OCI-LY7 (cell line): ENCODE data around the gene PHRF1. TPM values are rescaled to one million over a fixed set of nuclear protein-coding genes. Genes with fewer than 3 reads are reported as not detected.

Experiments
- BruUV-seq: library from RNA; stranded (reverse); fragments of 400-500 nt; replicated peaks from 2 replicates; lab custom pipeline; 2021; lab: Mats Ljungman, UMichigan
- CTCF ChIA-PET: fragments of 300-600 bp; sonication (Branson Sonifier 250); formaldehyde crosslinking; loops from one replicate; lab custom pipeline; 2022; ENCODE audit warnings: antibody characterized with exemption; ENCODE audit not compliant: unreplicated experiment; lab: Charles Lee
- POLR2A ChIA-PET: fragments of 300-600 bp; sonication (Branson Sonifier 250); formaldehyde crosslinking; loops from one replicate; lab custom pipeline; 2022; ENCODE audit warnings: antibody characterized with exemption; lab: Charles Lee
- DNase-seq: peaks from one replicate; pipeline ENCODE4 v3.0.0-alpha.2; 2015; ENCODE audit warnings: low spot score
- H2AFZ ChIP-seq: fragments of 200-600 bp; sonication (generic), shearing (Covaris generic); 2 replicates; pipeline ENCODE4 v1.6.1; 2014; ENCODE audit warnings: mild to moderate bottlenecking, antibody characterized with exemption, low read length, moderate library complexity
- H3K27ac ChIP-seq: fragments of 200-600 bp; sonication (generic); 2 replicates; pipeline ENCODE4 v1.5.1; 2014; ENCODE audit warnings: mixed run types, low read depth, mild to moderate bottlenecking, moderate library complexity, low read length, inconsistent platforms; ENCODE audit not compliant: poor library complexity, severe bottlenecking
- H3K36me3 ChIP-seq: fragments of 200-600 bp; sonication (generic); 2 replicates; pipeline ENCODE4 v1.6.1; 2014; ENCODE audit warnings: mild to moderate bottlenecking, antibody characterized with exemption, low read length, moderate library complexity, mixed read lengths; ENCODE audit not compliant: insufficient read depth
- H3K4me1 ChIP-seq: fragments of 200-600 bp; sonication (generic); 2 replicates; pipeline ENCODE4 v1.5.1; 2014; ENCODE audit warnings: mild to moderate bottlenecking, low read length; ENCODE audit not compliant: insufficient read depth, poor library complexity, severe bottlenecking
- H3K4me2 ChIP-seq: fragments of 200-600 bp; sonication (generic); 2 replicates; pipeline ENCODE4 v1.6.1; 2014; ENCODE audit warnings: mild to moderate bottlenecking, low read length
- H3K4me3 ChIP-seq: fragments of 200-600 bp; sonication (generic); 2 replicates; pipeline ENCODE4 v1.5.1; 2014; ENCODE audit warnings: mild to moderate bottlenecking, low read depth, low read length; ENCODE audit not compliant: poor library complexity, severe bottlenecking
- H3K79me2 ChIP-seq: fragments of 200-600 bp; sonication (generic); 2 replicates; pipeline ENCODE4 v1.6.1; 2016; ENCODE audit warnings: low read depth, mild to moderate bottlenecking, low read length, moderate library complexity, mixed read lengths; ENCODE audit not compliant: insufficient read depth
- H3K9me2 ChIP-seq: fragments of 200-600 bp; sonication (generic); 2 replicates; pipeline ENCODE4 v1.6.1; 2016; ENCODE audit warnings: mild to moderate bottlenecking, low read length, mixed read lengths; ENCODE audit not compliant: insufficient read depth
- H3K9me3 ChIP-seq: fragments of 200-600 bp; sonication (generic); 2 replicates; pipeline ENCODE4 v1.6.1; 2014; ENCODE audit warnings: mild to moderate bottlenecking, mixed run types, low read length, mixed read lengths
- H4K20me1 ChIP-seq: fragments of 200-600 bp; sonication (generic); 2 replicates; pipeline ENCODE4 v1.6.1; 2014; ENCODE audit warnings: mild to moderate bottlenecking, antibody characterized with exemption, low read length, moderate library complexity, mixed read lengths; ENCODE audit not compliant: insufficient read depth
- CTCF ChIP-seq: fragments of 200-600 bp; sonication (generic); conservative IDR thresholded peaks from 2 replicates; pipeline ENCODE4 v1.5.1; 2014; ENCODE audit warnings: mild to moderate bottlenecking, antibody characterized with exemption, low read length, moderate library complexity, mixed read lengths
- EZH2phosphoT487 ChIP-seq: fragments of 200-600 bp; sonication (generic); IDR thresholded peaks from 2 replicates; pipeline ENCODE4 v1.6.1; 2018; ENCODE audit warnings: low read depth, borderline replicate concordance, mild to moderate bottlenecking, mixed run types, antibody characterized with exemption, low read length, moderate library complexity, mixed read lengths
- intact Hi-C: fragments of 100-400 bp; cut with micrococcal nuclease; formaldehyde crosslinking; loops from one replicate; pipeline ENCODE4 v1.10.0; 2022; ENCODE audit not compliant: unreplicated experiment
- microRNA-seq: library from miRNA; unstranded; fragments of <30 nt; microRNA quantifications from one replicate; pipeline ENCODE4 v1.2.0, GENCODE V29; 2022; ENCODE audit warnings: borderline replicate concordance
- small RNA-seq: library from RNA; depleted of rRNA; stranded (forward); fragments of <200 nt; gene quantifications from one replicate; pipeline ENCODE3, GENCODE V24; 2014
- total RNA-seq, 2 experiments: library from RNA; depleted of rRNA in 1 of 2; stranded (reverse); fragments of >200 nt in 1 of 2; shearing (Covaris generic) in 1 of 2; gene quantifications; 2 replicates each; pipeline ENCODE4 v1.2.3, GENCODE V29; 2014 to 2022

PHRF1 gene
- total RNA-seq, 2 experiments from 2014 or later, result 25.6 to 45.4 TPM

GRCh38 chr11:660681-661444 lies 84.6 kb downstream of the PHRF1 start:
- CTCF ChIA-PET, result interaction anchor here (0.5 kb wide), 1 partner anchor 116 kb away, joined by 3 read pairs; no protein-coding TSS in a partner anchor
- no peaks in the 10 kb centered on the region for H3K9me3 ChIP-seq
- no peak overlapping the region for H3K4me2 ChIP-seq
- H3K27ac ChIP-seq, result no peak overlapping the region
- H3K4me1 ChIP-seq, result peaks cover 9% of the 10 kb centered on the region
- no peak overlapping the region for H2AFZ ChIP-seq
- peaks cover 61% of the 10 kb centered on the region; the same call in 1 of the 2 replicates for H3K36me3 ChIP-seq
- no peak overlapping the region for H3K4me3 ChIP-seq
- intact Hi-C loops, result no loop called here
- H3K79me2 ChIP-seq, result no peaks in the 10 kb centered on the region
- no peak for DNase-seq
- H4K20me1 ChIP-seq, result no peaks in the 10 kb centered on the region
- H3K9me2 ChIP-seq, result no peaks in the 10 kb centered on the region
- POLR2A ChIA-PET, result no interaction called here
- BruUV-seq, result no TSS peak
- TF ChIP-seq CTCF, result no peak
- no peak for TF ChIP-seq EZH2phosphoT487

Small RNA genes lying within 50 kb of the gene (microRNA-seq; reads per million reads assigned to microRNA genes)
- 778 reads per million, percentile 82 among the genes with 10 or more reads in this experiment for gene MIR210

Small RNA genes lying within 50 kb of the gene (small RNA-seq; reads per million reads assigned to genes)
- gene MIR210, result 17.7 reads per million, percentile 97 among the genes with 10 or more reads in this experiment

Other genes with a start within 250 kb of the PHRF1 start
- gene B4GALNT4, start 207.0 kb upstream of the PHRF1 start, total RNA-seq (2014; rRNA removed; shearing (Covaris generic)), result not detected in 2 replicates
- not detected in 2 replicates for gene B4GALNT4, start 207.0 kb upstream of the PHRF1 start, total RNA-seq (2022)
- gene PKP3, start 182.3 kb upstream of the PHRF1 start, total RNA-seq (2014; rRNA removed; shearing (Covaris generic)), result not detected in 2 replicates
- gene PKP3, start 182.3 kb upstream of the PHRF1 start, total RNA-seq (2022), result not detected in 2 replicates
- 36.9 and 57.2 TPM in 2 replicates for gene SIGIRR, start 161.5 kb upstream of the PHRF1 start, total RNA-seq (2014; rRNA removed; shearing (Covaris generic))
- 25.3 and 29.2 TPM in 2 replicates for gene SIGIRR, start 161.5 kb upstream of the PHRF1 start, total RNA-seq (2022)
- 22.2 and 25.7 TPM in 2 replicates for gene ANO9, start 134.5 kb upstream of the PHRF1 start, total RNA-seq (2014; rRNA removed; shearing (Covaris generic))
- 27.6 and 28.2 TPM in 2 replicates for gene ANO9, start 134.5 kb upstream of the PHRF1 start, total RNA-seq (2022)
- gene PTDSS2, start 126.2 kb upstream of the PHRF1 start, total RNA-seq (2014; rRNA removed; shearing (Covaris generic)), result 19.6 and 27.8 TPM in 2 replicates
- gene PTDSS2, start 126.2 kb upstream of the PHRF1 start, total RNA-seq (2022), result 30.3 and 32.7 TPM in 2 replicates
- gene RNH1, start 69.2 kb upstream of the PHRF1 start, total RNA-seq (2014; rRNA removed; shearing (Covaris generic)), result 57.1 and 65.7 TPM in 2 replicates
- gene RNH1, start 69.2 kb upstream of the PHRF1 start, total RNA-seq (2022), result 48.8 and 65.5 TPM in 2 replicates
- gene HRAS, start 40.9 kb upstream of the PHRF1 start, total RNA-seq (2014; rRNA removed; shearing (Covaris generic)), result 53.0 and 67.8 TPM in 2 replicates
- 40.1 and 46.9 TPM in 2 replicates for gene HRAS, start 40.9 kb upstream of the PHRF1 start, total RNA-seq (2022)
- 1.2 and 1.6 TPM in 2 replicates for gene LRRC56, start 38.9 kb upstream of the PHRF1 start, total RNA-seq (2014; rRNA removed; shearing (Covaris generic))
- gene LRRC56, start 38.9 kb upstream of the PHRF1 start, total RNA-seq (2022), result 1.5 and 2.5 TPM in 2 replicates
- 4.7 and 7.5 TPM in 2 replicates for gene LMNTD2, start 15.7 kb upstream of the PHRF1 start, total RNA-seq (2014; rRNA removed; shearing (Covaris generic))
- gene LMNTD2, start 15.7 kb upstream of the PHRF1 start, total RNA-seq (2022), result 16.9 and 17.7 TPM in 2 replicates
- gene RASSF7, start 15.5 kb upstream of the PHRF1 start, total RNA-seq (2014; rRNA removed; shearing (Covaris generic)), result 18.0 and 22.1 TPM in 2 replicates
- gene RASSF7, start 15.5 kb upstream of the PHRF1 start, total RNA-seq (2022), result 11.8 and 15.1 TPM in 2 replicates
- gene IRF7, start 39.5 kb downstream of the PHRF1 start, total RNA-seq (2014; rRNA removed; shearing (Covaris generic)), result 18.7 and 20.9 TPM in 2 replicates
- gene IRF7, start 39.5 kb downstream of the PHRF1 start, total RNA-seq (2022), result 15.8 and 16.6 TPM in 2 replicates
- not detected in 2 replicates for gene CDHR5, start 48.5 kb downstream of the PHRF1 start, total RNA-seq (2014; rRNA removed; shearing (Covaris generic))
- not detected in 2 replicates for gene CDHR5, start 48.5 kb downstream of the PHRF1 start, total RNA-seq (2022)
- gene SCT, start 50.7 kb downstream of the PHRF1 start, total RNA-seq (2014; rRNA removed; shearing (Covaris generic)), result not detected in 2 replicates
- gene SCT, start 50.7 kb downstream of the PHRF1 start, total RNA-seq (2022), result not detected in 2 replicates
- 0.16 and 2.2 TPM in 2 replicates for gene DRD4, start 60.8 kb downstream of the PHRF1 start, total RNA-seq (2014; rRNA removed; shearing (Covaris generic))
- 3.1 and 3.5 TPM in 2 replicates for gene DRD4, start 60.8 kb downstream of the PHRF1 start, total RNA-seq (2022)
- 35.6 and 42.7 TPM in 2 replicates for gene DEAF1, start 118.8 kb downstream of the PHRF1 start, total RNA-seq (2014; rRNA removed; shearing (Covaris generic))
- 63.0 and 66.2 TPM in 2 replicates for gene DEAF1, start 118.8 kb downstream of the PHRF1 start, total RNA-seq (2022)
- 52.8 and 56.8 TPM in 2 replicates for gene TMEM80, start 119.3 kb downstream of the PHRF1 start, total RNA-seq (2014; rRNA removed; shearing (Covaris generic))
- 51.6 and 52.7 TPM in 2 replicates for gene TMEM80, start 119.3 kb downstream of the PHRF1 start, total RNA-seq (2022)
- 3.8 and 4.8 TPM in 2 replicates for gene EPS8L2, start 129.8 kb downstream of the PHRF1 start, total RNA-seq (2014; rRNA removed; shearing (Covaris generic))
- gene EPS8L2, start 129.8 kb downstream of the PHRF1 start, total RNA-seq (2022), result 7.1 and 9.3 TPM in 2 replicates
- 209 and 226 TPM in 2 replicates for gene TALDO1, start 171.0 kb downstream of the PHRF1 start, total RNA-seq (2014; rRNA removed; shearing (Covaris generic))
- 172 and 195 TPM in 2 replicates for gene TALDO1, start 171.0 kb downstream of the PHRF1 start, total RNA-seq (2022)
- gene GATD1, start 201.0 kb downstream of the PHRF1 start, total RNA-seq (2014; rRNA removed; shearing (Covaris generic)), result 73.3 and 109 TPM in 2 replicates
- 117 and 141 TPM in 2 replicates for gene GATD1, start 201.0 kb downstream of the PHRF1 start, total RNA-seq (2022)
- gene CEND1, start 213.6 kb downstream of the PHRF1 start, total RNA-seq (2014; rRNA removed; shearing (Covaris generic)), result 17.5 and 17.6 TPM in 2 replicates
- gene CEND1, start 213.6 kb downstream of the PHRF1 start, total RNA-seq (2022), result 25.6 and 32.5 TPM in 2 replicates
- gene SLC25A22, start 221.8 kb downstream of the PHRF1 start, total RNA-seq (2014; rRNA removed; shearing (Covaris generic)), result 22.7 and 30.8 TPM in 2 replicates
- gene SLC25A22, start 221.8 kb downstream of the PHRF1 start, total RNA-seq (2022), result 46.2 and 50.9 TPM in 2 replicates
- gene PIDD1, start 228.8 kb downstream of the PHRF1 start, total RNA-seq (2014; rRNA removed; shearing (Covaris generic)), result 31.2 and 33.6 TPM in 2 replicates
- 47.7 and 49.1 TPM in 2 replicates for gene PIDD1, start 228.8 kb downstream of the PHRF1 start, total RNA-seq (2022)
- gene RPLP2, start 233.5 kb downstream of the PHRF1 start, total RNA-seq (2014; rRNA removed; shearing (Covaris generic)), result 1,564 and 1,687 TPM in 2 replicates
- gene RPLP2, start 233.5 kb downstream of the PHRF1 start, total RNA-seq (2022), result 3,121 and 3,147 TPM in 2 replicates
- gene PNPLA2, start 242.4 kb downstream of the PHRF1 start, total RNA-seq (2014; rRNA removed; shearing (Covaris generic)), result 15.1 and 19.8 TPM in 2 replicates
- 41.2 and 57.5 TPM in 2 replicates for gene PNPLA2, start 242.4 kb downstream of the PHRF1 start, total RNA-seq (2022)